HEK293 (cell line): ENCODE data around the gene COL19A1.

Experiments used
- CTCF ChIA-PET: fragments of 350-600 bp; formaldehyde crosslinking; extraction: SDS; loops from one replicate; lab custom pipeline; 2021; ENCODE audit warnings: antibody characterized with exemption; lab: Yijun Ruan, JAX
- POLR2A ChIA-PET: fragments of 300-600 bp; formaldehyde crosslinking; extraction: SDS; loops from one replicate; lab custom pipeline; 2020; ENCODE audit warnings: antibody characterized with exemption, inconsistent platforms; lab: Yijun Ruan, JAX
- H3K27ac ChIP-seq: fragments of 200-500 bp; sonication (Bioruptor generic); 2 replicates; pipeline ENCODE4 v1.5.1; 2014; ENCODE audit warnings: low read depth, low read length, control low read depth, inconsistent platforms; ENCODE audit errors: extremely low read depth
- H3K36me3 ChIP-seq, 2 experiments: fragments of 200-500 bp in 1 of 2; sonication (Bioruptor generic) in 1 of 2; 1 replicate in 1 of 2; 2 replicates in 1 of 2; pipeline ENCODE4 v1.5.1; 2014 to 2017; ENCODE audit warnings: inconsistent platforms in 2 of 2, low read length in 2 of 2; ENCODE audit not compliant: control insufficient read depth in 2 of 2, insufficient read depth in 1 of 2
- H3K4me1 ChIP-seq: fragments of 200-500 bp; sonication (Bioruptor generic); 2 replicates; pipeline ENCODE4 v1.5.1; 2014; ENCODE audit warnings: mild to moderate bottlenecking, low read length, inconsistent platforms; ENCODE audit not compliant: control insufficient read depth, insufficient read depth
- H3K4me3 ChIP-seq: 2 replicates; pipeline ENCODE4 v1.5.1; 2011; ENCODE audit warnings: low read depth, mild to moderate bottlenecking, control low read depth, low read length, moderate library complexity
- H3K9me3 ChIP-seq: fragments of 200-500 bp; sonication (Bioruptor generic); 2 replicates; pipeline ENCODE4 v1.5.1; 2014; ENCODE audit warnings: low read depth, low read length, inconsistent platforms; ENCODE audit not compliant: control insufficient read depth, insufficient read depth
- HOXD13 ChIP-seq: sonication (generic); formaldehyde crosslinking; IDR thresholded peaks from 2 replicates; pipeline ENCODE4 v1.8.0; 2022; ENCODE audit warnings: missing genetic modification reagents, borderline replicate concordance
- MEIS1 ChIP-seq: sonication (generic); formaldehyde crosslinking; IDR thresholded peaks from 2 replicates; pipeline ENCODE4 v1.8.1; 2022; ENCODE audit warnings: missing genetic modification reagents, mild to moderate bottlenecking, borderline replicate concordance
- MYNN ChIP-seq: fragments of 450-650 bp; formaldehyde crosslinking; IDR thresholded peaks from 2 replicates; pipeline ENCODE4 v1.5.1; 2016; ENCODE audit warnings: missing biosample characterization, missing genetic modification characterization, borderline replicate concordance
- REPIN1 ChIP-seq: fragments of 450-650 bp; formaldehyde crosslinking; IDR thresholded peaks from 2 replicates; pipeline ENCODE4 v1.5.1; 2017; ENCODE audit warnings: missing biosample characterization, missing genetic modification characterization, low read depth
- SCRT2 ChIP-seq: fragments of 450-650 bp; formaldehyde crosslinking; IDR thresholded peaks from 2 replicates; pipeline ENCODE4 v1.5.1; 2016; ENCODE audit warnings: missing biosample characterization, missing genetic modification characterization
- ZBTB1 ChIP-seq: fragments of 450-650 bp; formaldehyde crosslinking; IDR thresholded peaks from 2 replicates; pipeline ENCODE4 v1.5.1; 2016; ENCODE audit warnings: missing biosample characterization, missing genetic modification characterization
- ZBTB48 ChIP-seq: fragments of 450-650 bp; formaldehyde crosslinking; IDR thresholded peaks from 2 replicates; pipeline ENCODE4 v1.5.1; 2016; ENCODE audit warnings: missing biosample characterization, missing genetic modification characterization
- ZFHX2 ChIP-seq: fragments of 450-650 bp; formaldehyde crosslinking; conservative IDR thresholded peaks from 2 replicates; pipeline ENCODE4 v1.5.1; 2016; ENCODE audit warnings: missing biosample characterization, missing genetic modification characterization
- ZFP3 ChIP-seq: fragments of 450-650 bp; formaldehyde crosslinking; IDR thresholded peaks from 2 replicates; pipeline ENCODE4 v1.5.1; 2016; ENCODE audit warnings: low read depth, missing biosample characterization, missing genetic modification characterization
- ZNF184 ChIP-seq: fragments of 450-650 bp; IDR thresholded peaks from 2 replicates; pipeline ENCODE4 v1.5.1; 2018; ENCODE audit warnings: missing biosample characterization, mild to moderate bottlenecking, missing genetic modification characterization
- ZNF202 ChIP-seq: fragments of 450-650 bp; formaldehyde crosslinking; IDR thresholded peaks from 2 replicates; pipeline ENCODE4 v1.5.1; 2016; ENCODE audit warnings: missing biosample characterization, missing genetic modification characterization, borderline replicate concordance
- ZNF23 ChIP-seq: fragments of 450-650 bp; formaldehyde crosslinking; IDR thresholded peaks from 2 replicates; pipeline ENCODE4 v1.5.1; 2016; ENCODE audit warnings: missing biosample characterization, missing genetic modification characterization, borderline replicate concordance
- ZNF391 ChIP-seq: fragments of 450-650 bp; formaldehyde crosslinking; IDR thresholded peaks from 2 replicates; pipeline ENCODE4 v1.5.1; 2016; ENCODE audit warnings: low read depth, missing biosample characterization, missing genetic modification characterization, borderline replicate concordance
- ZNF426 ChIP-seq: fragments of 450-650 bp; formaldehyde crosslinking; IDR thresholded peaks from 2 replicates; pipeline ENCODE4 v1.5.1; 2017; ENCODE audit warnings: missing biosample characterization, missing genetic modification characterization, mild to moderate bottlenecking, inconsistent platforms, moderate library complexity
- ZNF510 ChIP-seq: fragments of 450-650 bp; formaldehyde crosslinking; IDR thresholded peaks from 2 replicates; pipeline ENCODE4 v1.5.1; 2018; ENCODE audit warnings: mild to moderate bottlenecking, missing genetic modification characterization, missing biosample characterization; ENCODE audit not compliant: insufficient replicate concordance
- ZNF529 ChIP-seq: fragments of 450-650 bp; formaldehyde crosslinking; IDR thresholded peaks from 2 replicates; pipeline ENCODE4 v1.5.1; 2017; ENCODE audit warnings: missing genetic modification characterization, missing biosample characterization; ENCODE audit not compliant: insufficient replicate concordance
- ZNF561 ChIP-seq: fragments of 450-650 bp; IDR thresholded peaks from 2 replicates; pipeline ENCODE4 v1.5.1; 2018; ENCODE audit warnings: missing biosample characterization, missing genetic modification characterization, borderline replicate concordance
- ZNF571 ChIP-seq: fragments of 450-650 bp; formaldehyde crosslinking; IDR thresholded peaks from 2 replicates; pipeline ENCODE4 v1.5.0; 2017; ENCODE audit warnings: missing biosample characterization, missing genetic modification characterization
- ZNF664 ChIP-seq: fragments of 450-650 bp; formaldehyde crosslinking; IDR thresholded peaks from 2 replicates; pipeline ENCODE4 v1.5.1; 2016; ENCODE audit warnings: missing biosample characterization, missing genetic modification characterization
- ZNF701 ChIP-seq: fragments of 450-650 bp; formaldehyde crosslinking; IDR thresholded peaks from 2 replicates; pipeline ENCODE4 v1.5.1; 2016; ENCODE audit warnings: missing biosample characterization, missing genetic modification characterization
- ZSCAN16 ChIP-seq: fragments of 450-650 bp; formaldehyde crosslinking; IDR thresholded peaks from 2 replicates; pipeline ENCODE4 v1.5.1; 2016; ENCODE audit warnings: missing biosample characterization, missing genetic modification characterization
- TF ChIP-seq, protein P1 (sequence below): fragments of 450-650 bp; formaldehyde crosslinking; IDR thresholded peaks from 2 replicates; pipeline ENCODE4 v1.5.1; 2017; ENCODE audit warnings: missing biosample characterization, missing genetic modification characterization
- TF ChIP-seq, protein P2 (sequence below): fragments of 450-650 bp; formaldehyde crosslinking; IDR thresholded peaks from 2 replicates; pipeline ENCODE4 v1.5.1; 2016; ENCODE audit warnings: missing biosample characterization, missing genetic modification characterization
- TF ChIP-seq, protein P3 (sequence below): fragments of 450-650 bp; formaldehyde crosslinking; IDR thresholded peaks from 2 replicates; pipeline ENCODE4 v1.5.0; 2017; ENCODE audit warnings: missing biosample characterization, missing genetic modification characterization, borderline replicate concordance
- TF ChIP-seq, protein P4 (sequence below): fragments of 450-650 bp; formaldehyde crosslinking; IDR thresholded peaks from 2 replicates; pipeline ENCODE4 v1.5.1; 2016; ENCODE audit warnings: missing biosample characterization, missing genetic modification characterization
- TF ChIP-seq, protein P5 (sequence below): fragments of 450-650 bp; formaldehyde crosslinking; IDR thresholded peaks from 2 replicates; pipeline ENCODE4 v1.5.1; 2017; ENCODE audit warnings: missing biosample characterization, missing genetic modification characterization
- TF ChIP-seq, protein P6 (sequence below): fragments of 450-650 bp; formaldehyde crosslinking; IDR thresholded peaks from 2 replicates; pipeline ENCODE4 v1.5.1; 2017; ENCODE audit warnings: missing biosample characterization, missing genetic modification characterization

COL19A1 gene

DNA sequence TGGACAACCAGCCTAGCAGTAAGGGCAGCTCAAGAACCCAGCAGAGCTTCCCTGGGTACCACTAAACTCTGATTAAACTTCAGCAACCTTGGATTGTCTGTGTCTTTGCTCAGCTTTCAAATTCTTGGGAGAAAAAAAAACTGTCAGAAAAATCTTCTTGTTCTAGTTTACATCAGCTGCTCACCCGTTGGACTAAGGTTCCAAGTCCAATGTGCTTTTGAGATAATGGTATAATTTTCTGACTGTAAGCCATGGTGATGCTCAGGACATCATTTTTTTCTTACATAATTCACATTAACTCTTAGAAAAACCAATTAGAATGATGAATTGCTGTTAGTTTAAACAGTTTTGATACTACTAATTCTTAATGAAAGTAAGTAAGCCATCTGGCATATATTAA lies 290.7 kb downstream of the COL19A1 start:
- H3K36me3 ChIP-seq, result no peaks in the 10 kb centered on the region
- CTCF ChIA-PET, result interaction anchor here (4.2 kb wide), 1 partner anchor 9 kb away, joined by 27 read pairs; no protein-coding TSS in a partner anchor
- POLR2A ChIA-PET, result no interaction called here

DNA sequence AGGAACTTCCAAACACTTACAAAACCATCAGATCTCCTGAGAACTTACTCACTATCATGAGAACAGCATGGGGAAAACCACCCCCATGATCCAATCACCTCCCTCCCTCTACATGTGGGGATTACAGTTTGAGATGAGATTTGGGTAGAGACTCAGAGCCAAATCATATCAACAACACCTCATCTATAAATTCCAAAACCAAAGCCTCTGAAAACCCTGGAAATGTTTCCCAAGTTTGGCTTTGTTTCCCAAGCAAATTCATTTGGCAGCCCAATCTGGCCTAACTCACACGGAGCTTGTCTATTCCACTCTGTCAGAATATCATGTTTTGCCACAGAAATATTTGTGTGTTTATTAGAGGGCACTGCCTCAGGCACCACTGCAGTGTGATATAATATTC lies 293.9 kb downstream of the COL19A1 start:
- no peak overlapping the region for H3K27ac ChIP-seq
- POLR2A ChIA-PET, result no interaction called here
- no peak overlapping the region for H3K4me3 ChIP-seq
- CTCF ChIA-PET, result interaction anchor here (0.9 kb wide), 1 partner anchor 28 kb away, joined by 3 read pairs; no protein-coding TSS in a partner anchor
- no peaks in the 10 kb centered on the region for H3K9me3 ChIP-seq
- H3K4me1 ChIP-seq, result peaks cover 12% of the 10 kb centered on the region; the same call in 1 of the 2 replicates
- H3K36me3 ChIP-seq, result no peaks in the 10 kb centered on the region
- TF ChIP-seq ZNF529 (tag by site-specific recombination) (no peak), ZNF571 (tag by site-specific recombination) (no peak), ZNF202 (tag by site-specific recombination) (no peak), HOXD13 (no peak), ZNF561 (tag by site-specific recombination) (no peak)
- TF ChIP-seq, protein P1, sequence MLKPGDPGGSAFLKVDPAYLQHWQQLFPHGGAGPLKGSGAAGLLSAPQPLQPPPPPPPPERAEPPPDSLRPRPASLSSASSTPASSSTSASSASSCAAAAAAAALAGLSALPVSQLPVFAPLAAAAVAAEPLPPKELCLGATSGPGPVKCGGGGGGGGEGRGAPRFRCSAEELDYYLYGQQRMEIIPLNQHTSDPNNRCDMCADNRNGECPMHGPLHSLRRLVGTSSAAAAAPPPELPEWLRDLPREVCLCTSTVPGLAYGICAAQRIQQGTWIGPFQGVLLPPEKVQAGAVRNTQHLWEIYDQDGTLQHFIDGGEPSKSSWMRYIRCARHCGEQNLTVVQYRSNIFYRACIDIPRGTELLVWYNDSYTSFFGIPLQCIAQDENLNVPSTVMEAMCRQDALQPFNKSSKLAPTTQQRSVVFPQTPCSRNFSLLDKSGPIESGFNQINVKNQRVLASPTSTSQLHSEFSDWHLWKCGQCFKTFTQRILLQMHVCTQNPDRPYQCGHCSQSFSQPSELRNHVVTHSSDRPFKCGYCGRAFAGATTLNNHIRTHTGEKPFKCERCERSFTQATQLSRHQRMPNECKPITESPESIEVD (tag by site-specific recombination), result no peak
- TF ChIP-seq, protein P2, sequence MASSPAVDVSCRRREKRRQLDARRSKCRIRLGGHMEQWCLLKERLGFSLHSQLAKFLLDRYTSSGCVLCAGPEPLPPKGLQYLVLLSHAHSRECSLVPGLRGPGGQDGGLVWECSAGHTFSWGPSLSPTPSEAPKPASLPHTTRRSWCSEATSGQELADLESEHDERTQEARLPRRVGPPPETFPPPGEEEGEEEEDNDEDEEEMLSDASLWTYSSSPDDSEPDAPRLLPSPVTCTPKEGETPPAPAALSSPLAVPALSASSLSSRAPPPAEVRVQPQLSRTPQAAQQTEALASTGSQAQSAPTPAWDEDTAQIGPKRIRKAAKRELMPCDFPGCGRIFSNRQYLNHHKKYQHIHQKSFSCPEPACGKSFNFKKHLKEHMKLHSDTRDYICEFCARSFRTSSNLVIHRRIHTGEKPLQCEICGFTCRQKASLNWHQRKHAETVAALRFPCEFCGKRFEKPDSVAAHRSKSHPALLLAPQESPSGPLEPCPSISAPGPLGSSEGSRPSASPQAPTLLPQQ (tag by site-specific recombination), result no peak

More for the DNA sequence above, 290.7 kb downstream of the COL19A1 start:
- H3K27ac ChIP-seq, result no peak overlapping the region
- TF ChIP-seq, protein P3, sequence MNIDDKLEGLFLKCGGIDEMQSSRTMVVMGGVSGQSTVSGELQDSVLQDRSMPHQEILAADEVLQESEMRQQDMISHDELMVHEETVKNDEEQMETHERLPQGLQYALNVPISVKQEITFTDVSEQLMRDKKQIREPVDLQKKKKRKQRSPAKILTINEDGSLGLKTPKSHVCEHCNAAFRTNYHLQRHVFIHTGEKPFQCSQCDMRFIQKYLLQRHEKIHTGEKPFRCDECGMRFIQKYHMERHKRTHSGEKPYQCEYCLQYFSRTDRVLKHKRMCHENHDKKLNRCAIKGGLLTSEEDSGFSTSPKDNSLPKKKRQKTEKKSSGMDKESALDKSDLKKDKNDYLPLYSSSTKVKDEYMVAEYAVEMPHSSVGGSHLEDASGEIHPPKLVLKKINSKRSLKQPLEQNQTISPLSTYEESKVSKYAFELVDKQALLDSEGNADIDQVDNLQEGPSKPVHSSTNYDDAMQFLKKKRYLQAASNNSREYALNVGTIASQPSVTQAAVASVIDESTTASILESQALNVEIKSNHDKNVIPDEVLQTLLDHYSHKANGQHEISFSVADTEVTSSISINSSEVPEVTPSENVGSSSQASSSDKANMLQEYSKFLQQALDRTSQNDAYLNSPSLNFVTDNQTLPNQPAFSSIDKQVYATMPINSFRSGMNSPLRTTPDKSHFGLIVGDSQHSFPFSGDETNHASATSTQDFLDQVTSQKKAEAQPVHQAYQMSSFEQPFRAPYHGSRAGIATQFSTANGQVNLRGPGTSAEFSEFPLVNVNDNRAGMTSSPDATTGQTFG (tag by site-specific recombination), result no peak
- no peak for TF ChIP-seq ZFP3 (tag by site-specific recombination)
- no peak for TF ChIP-seq ZNF426
- no peak for TF ChIP-seq REPIN1 (tag by site-specific recombination)
- no peak for TF ChIP-seq ZBTB1 (tag by site-specific recombination)
- TF ChIP-seq, protein P4, sequence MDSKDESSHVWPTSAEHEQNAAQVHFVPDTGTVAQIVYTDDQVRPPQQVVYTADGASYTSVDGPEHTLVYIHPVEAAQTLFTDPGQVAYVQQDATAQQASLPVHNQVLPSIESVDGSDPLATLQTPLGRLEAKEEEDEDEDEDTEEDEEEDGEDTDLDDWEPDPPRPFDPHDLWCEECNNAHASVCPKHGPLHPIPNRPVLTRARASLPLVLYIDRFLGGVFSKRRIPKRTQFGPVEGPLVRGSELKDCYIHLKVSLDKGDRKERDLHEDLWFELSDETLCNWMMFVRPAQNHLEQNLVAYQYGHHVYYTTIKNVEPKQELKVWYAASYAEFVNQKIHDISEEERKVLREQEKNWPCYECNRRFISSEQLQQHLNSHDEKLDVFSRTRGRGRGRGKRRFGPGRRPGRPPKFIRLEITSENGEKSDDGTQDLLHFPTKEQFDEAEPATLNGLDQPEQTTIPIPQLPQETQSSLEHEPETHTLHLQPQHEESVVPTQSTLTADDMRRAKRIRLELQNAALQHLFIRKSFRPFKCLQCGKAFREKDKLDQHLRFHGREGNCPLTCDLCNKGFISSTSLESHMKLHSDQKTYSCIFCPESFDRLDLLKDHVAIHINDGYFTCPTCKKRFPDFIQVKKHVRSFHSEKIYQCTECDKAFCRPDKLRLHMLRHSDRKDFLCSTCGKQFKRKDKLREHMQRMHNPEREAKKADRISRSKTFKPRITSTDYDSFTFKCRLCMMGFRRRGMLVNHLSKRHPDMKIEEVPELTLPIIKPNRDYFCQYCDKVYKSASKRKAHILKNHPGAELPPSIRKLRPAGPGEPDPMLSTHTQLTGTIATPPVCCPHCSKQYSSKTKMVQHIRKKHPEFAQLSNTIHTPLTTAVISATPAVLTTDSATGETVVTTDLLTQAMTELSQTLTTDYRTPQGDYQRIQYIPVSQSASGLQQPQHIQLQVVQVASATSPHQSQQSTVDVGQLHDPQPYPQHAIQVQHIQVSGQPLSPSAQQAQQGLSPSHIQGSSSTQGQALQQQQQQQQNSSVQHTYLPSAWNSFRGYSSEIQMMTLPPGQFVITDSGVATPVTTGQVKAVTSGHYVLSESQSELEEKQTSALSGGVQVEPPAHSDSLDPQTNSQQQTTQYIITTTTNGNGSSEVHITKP (tag by site-specific recombination), result no peak
- TF ChIP-seq ZNF510 (tag by site-specific recombination), result no peak
- TF ChIP-seq MEIS1 (CRISPR knock-in tag), result no peak
- TF ChIP-seq ZNF184 (tag by site-specific recombination), result no peak
- TF ChIP-seq ZNF391 (tag by site-specific recombination), result no peak
- TF ChIP-seq ZBTB48 (tag by site-specific recombination), result no peak
- no peak for TF ChIP-seq SCRT2
- no peak for TF ChIP-seq ZNF664 (tag by site-specific recombination)
- TF ChIP-seq MYNN, result no peak
- TF ChIP-seq ZNF23 (tag by site-specific recombination), result no peak
- TF ChIP-seq ZNF701 (tag by site-specific recombination), result no peak
- TF ChIP-seq ZSCAN16 (tag by site-specific recombination), result no peak
- TF ChIP-seq, protein P5, sequence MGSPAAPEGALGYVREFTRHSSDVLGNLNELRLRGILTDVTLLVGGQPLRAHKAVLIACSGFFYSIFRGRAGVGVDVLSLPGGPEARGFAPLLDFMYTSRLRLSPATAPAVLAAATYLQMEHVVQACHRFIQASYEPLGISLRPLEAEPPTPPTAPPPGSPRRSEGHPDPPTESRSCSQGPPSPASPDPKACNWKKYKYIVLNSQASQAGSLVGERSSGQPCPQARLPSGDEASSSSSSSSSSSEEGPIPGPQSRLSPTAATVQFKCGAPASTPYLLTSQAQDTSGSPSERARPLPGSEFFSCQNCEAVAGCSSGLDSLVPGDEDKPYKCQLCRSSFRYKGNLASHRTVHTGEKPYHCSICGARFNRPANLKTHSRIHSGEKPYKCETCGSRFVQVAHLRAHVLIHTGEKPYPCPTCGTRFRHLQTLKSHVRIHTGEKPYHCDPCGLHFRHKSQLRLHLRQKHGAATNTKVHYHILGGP (tag by site-specific recombination), result no peak
- no peak for TF ChIP-seq ZFHX2 (tag by site-specific recombination)
- TF ChIP-seq, protein P6, sequence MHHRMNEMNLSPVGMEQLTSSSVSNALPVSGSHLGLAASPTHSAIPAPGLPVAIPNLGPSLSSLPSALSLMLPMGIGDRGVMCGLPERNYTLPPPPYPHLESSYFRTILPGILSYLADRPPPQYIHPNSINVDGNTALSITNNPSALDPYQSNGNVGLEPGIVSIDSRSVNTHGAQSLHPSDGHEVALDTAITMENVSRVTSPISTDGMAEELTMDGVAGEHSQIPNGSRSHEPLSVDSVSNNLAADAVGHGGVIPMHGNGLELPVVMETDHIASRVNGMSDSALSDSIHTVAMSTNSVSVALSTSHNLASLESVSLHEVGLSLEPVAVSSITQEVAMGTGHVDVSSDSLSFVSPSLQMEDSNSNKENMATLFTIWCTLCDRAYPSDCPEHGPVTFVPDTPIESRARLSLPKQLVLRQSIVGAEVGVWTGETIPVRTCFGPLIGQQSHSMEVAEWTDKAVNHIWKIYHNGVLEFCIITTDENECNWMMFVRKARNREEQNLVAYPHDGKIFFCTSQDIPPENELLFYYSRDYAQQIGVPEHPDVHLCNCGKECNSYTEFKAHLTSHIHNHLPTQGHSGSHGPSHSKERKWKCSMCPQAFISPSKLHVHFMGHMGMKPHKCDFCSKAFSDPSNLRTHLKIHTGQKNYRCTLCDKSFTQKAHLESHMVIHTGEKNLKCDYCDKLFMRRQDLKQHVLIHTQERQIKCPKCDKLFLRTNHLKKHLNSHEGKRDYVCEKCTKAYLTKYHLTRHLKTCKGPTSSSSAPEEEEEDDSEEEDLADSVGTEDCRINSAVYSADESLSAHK, result no peak
- H3K9me3 ChIP-seq, result no peaks in the 10 kb centered on the region
- H3K4me1 ChIP-seq, result peaks cover 14% of the 10 kb centered on the region; the same call in 1 of the 2 replicates
- no peak overlapping the region for H3K4me3 ChIP-seq
